Ectodermal cell (in vitro differentiated cells): ENCODE data around the gene SLC9A5.

ENCODE experiments used
- H3K27ac ChIP-seq: 2 replicates; pipeline ENCODE4 v1.7.0; 2013; ENCODE audit warnings: mild to moderate bottlenecking, low read depth, low read length; ENCODE audit not compliant: insufficient read depth, poor library complexity, severe bottlenecking
- H3K27me3 ChIP-seq: 2 replicates; pipeline ENCODE4 v1.7.0; 2013; ENCODE audit warnings: mild to moderate bottlenecking, low read length; ENCODE audit not compliant: insufficient read depth, control insufficient read depth, poor library complexity, severe bottlenecking
- H3K36me3 ChIP-seq: one replicate; pipeline ENCODE4 v1.7.0; 2013; ENCODE audit warnings: low read length; ENCODE audit not compliant: control insufficient read depth, insufficient read depth
- H3K4me1 ChIP-seq: one replicate; pipeline ENCODE4 v1.7.0; 2013; ENCODE audit warnings: low read length; ENCODE audit not compliant: control insufficient read depth, insufficient read depth
- H3K4me3 ChIP-seq: 2 replicates; pipeline ENCODE4 v1.7.0; 2013; ENCODE audit warnings: low read depth, low read length, control low read depth; ENCODE audit not compliant: insufficient read depth
- H3K9me3 ChIP-seq: 2 replicates; pipeline ENCODE4 v1.7.0; 2013; ENCODE audit warnings: mild to moderate bottlenecking, low read length, moderate library complexity; ENCODE audit not compliant: control insufficient read depth
- WGBS, 2 experiments: methylation state at CpG; one replicate each; pipeline ENCODE4 v1.1.7; 2013; ENCODE audit warnings: missing lambda C conversion rate in 2 of 2; 5-methylcytosine and 5-hydroxymethylcytosine counted together

SLC9A5 gene

DNA sequence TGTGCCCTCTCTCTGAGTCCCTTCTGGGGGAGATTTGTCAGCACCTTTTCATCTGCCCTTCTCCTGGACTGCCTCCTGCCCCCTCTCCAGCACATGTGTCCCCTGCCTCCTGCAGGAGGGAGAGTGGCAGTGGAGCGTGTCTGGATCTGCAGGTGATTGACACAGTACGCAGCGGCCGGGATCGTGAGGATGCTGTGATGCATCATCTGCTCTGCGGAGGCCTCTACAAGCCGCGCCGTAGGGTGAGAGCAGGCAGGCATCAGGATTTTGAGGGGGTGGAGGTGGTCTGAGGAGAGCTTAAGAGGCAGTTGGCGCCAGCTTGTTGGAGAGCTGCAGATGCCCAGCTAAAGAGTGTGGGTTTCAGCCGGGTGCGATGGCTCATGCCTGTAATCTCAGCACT, 10.9 kb downstream of the SLC9A5 start:
- no peaks in the 10 kb centered on the region for H3K27me3 ChIP-seq
- no peak overlapping the region for H3K27ac ChIP-seq
- no peak overlapping the region for H3K4me3 ChIP-seq
- H3K9me3 ChIP-seq = no peaks in the 10 kb centered on the region
- H3K36me3 ChIP-seq = no peaks in the 10 kb centered on the region
- no peaks in the 10 kb centered on the region for H3K4me1 ChIP-seq
- 93 to 95% methylated on average over 12 of the region's 12 CpGs for WGBS, 2 experiments

DNA sequence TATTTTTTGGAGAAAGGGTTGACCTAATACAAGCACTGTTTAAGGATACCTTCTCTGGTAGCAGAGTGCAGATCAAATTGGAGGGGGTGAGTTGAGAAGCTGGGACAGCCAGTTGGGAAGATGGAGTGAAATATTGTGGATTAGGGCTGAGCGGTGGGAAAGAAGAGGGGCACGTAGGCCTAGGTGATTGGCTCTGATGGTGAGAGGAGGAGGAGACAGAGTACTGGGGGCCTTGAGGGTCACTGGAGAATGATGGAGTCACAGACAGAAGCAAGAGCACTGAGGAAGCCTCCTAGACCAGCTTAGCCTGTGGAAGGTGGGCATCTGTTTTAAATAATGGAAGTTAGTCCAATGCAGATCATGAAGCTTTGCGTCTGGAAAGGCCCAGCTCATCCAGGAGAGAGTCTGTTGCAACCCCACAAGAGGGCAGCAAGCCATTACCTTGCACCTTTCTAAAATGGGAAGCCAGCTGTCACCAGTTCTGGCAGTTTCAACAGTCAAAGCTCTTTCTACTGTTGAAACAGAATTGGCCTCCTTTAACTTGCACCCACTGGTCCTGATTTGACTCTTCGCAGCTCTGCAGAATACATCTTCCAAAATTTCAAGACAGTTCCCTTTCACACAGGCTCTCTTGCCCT, 11.8 kb downstream of the SLC9A5 start:
- no peaks in the 10 kb centered on the region for H3K36me3 ChIP-seq
- H3K27ac ChIP-seq = no peak overlapping the region

DNA sequence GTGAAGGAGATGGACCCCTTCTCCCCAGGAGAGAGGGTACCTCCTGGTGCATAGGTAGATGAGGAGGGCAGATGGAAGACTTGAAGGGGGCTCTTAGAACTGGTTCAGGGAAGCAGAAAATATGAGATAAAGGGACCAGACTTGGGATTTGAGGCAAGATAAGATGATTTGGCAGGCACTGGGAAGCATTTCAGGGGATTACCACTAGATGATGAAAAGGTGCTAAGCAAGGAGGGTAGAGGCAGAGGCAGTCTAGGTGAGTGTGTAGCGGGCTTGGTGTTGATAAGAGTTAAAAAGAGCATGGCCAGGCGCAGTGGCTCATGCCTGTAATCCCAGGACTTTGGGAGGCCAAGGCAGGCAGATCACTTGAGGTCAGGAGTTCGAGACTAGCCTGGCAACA, 14.4 kb downstream of the SLC9A5 start:
- Histone ChIP-seq H3K27me3 (no peaks in the 10 kb centered on the region), H3K4me1 (no peaks in the 10 kb centered on the region), H3K9me3 (no peaks in the 10 kb centered on the region), H3K4me3 (no peak overlapping the region), H3K36me3 (no peaks in the 10 kb centered on the region), H3K27ac (no peak overlapping the region)
- 89 to 91% methylated on average over 3 of the region's 3 CpGs for WGBS, 2 experiments

More for the DNA sequence above, 11.8 kb downstream of the SLC9A5 start:
- H3K4me1 ChIP-seq = no peaks in the 10 kb centered on the region
- 74 to 78% methylated on average over 4 of the region's 4 CpGs for whole genome bisulfite sequencing, 2 experiments
- no peaks in the 10 kb centered on the region for H3K27me3 ChIP-seq
- no peak overlapping the region for H3K4me3 ChIP-seq
- no peaks in the 10 kb centered on the region for H3K9me3 ChIP-seq

DNA sequence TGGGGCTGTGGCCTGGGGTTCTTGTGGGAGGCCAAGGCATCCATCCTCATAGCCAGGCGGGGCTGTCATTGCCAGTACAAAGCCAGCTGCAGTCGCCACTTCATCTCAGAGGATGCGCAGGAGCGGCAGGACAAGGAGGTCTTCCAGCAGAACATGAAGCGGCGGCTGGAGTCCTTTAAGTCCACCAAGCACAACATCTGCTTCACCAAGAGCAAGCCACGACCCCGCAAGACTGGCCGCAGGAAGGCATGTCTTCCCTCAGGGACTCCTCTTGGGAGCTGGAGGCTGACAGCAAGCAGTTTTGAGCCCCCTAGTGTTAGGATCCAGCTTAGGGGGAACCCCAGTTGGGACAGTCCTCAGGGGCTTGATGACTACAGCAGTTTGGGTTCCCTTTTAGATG, 15.5 kb downstream of the SLC9A5 start:
- Histone ChIP-seq H3K27me3 (no peaks in the 10 kb centered on the region), H3K9me3 (no peaks in the 10 kb centered on the region), H3K4me3 (no peak overlapping the region), H3K36me3 (no peaks in the 10 kb centered on the region), H3K27ac (no peak overlapping the region), H3K4me1 (no peaks in the 10 kb centered on the region)
- WGBS, 2 experiments = 88 to 90% methylated on average over 9 of the region's 9 CpGs

DNA sequence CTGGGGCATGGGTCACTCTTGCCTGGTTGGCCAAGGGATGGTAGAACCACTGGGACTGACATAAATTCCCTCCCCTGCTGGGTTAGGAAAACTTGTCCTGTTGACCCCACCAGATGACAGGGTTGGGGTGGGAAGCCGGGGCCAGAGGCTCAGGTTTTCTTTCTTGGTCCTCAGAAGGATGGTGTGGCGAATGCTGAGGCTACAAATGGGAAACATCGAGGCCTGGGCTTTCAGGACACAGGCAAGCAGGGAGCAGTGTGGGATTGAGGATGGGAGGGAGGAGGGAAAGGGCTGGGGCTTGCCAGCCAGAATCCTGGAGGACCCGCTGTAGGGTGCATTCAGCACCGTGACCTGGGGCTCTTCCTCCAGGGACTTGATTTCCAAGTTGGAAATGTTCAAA, 16.1 kb downstream of the SLC9A5 start:
- no peaks in the 10 kb centered on the region for H3K4me1 ChIP-seq
- no peak overlapping the region for H3K4me3 ChIP-seq
- WGBS, 2 experiments = 93 to 96% methylated on average over 5 of the region's 5 CpGs
- H3K27me3 ChIP-seq = no peaks in the 10 kb centered on the region
- no peaks in the 10 kb centered on the region for H3K36me3 ChIP-seq
- no peak overlapping the region for H3K27ac ChIP-seq
- no peaks in the 10 kb centered on the region for H3K9me3 ChIP-seq

DNA sequence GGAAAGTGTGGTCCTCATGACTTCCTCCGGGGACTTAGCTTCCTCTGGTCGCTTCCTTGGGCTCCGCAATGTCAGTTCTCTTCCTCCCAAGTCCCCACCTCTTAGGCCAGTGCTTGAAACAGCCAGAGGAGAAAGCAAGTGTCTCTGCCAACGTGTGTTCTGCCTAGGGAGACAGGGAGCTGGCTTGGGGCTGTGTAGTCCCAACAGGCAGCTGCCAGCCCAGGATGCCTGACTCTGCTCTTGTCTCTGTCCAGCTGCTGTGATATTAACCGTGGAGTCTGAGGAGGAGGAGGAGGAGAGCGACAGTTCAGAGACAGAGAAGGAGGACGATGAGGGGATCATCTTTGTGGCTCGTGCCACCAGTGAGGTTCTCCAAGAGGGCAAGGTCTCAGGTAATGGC, 17.1 kb downstream of the SLC9A5 start:
- Histone ChIP-seq H3K27ac (no peak overlapping the region), H3K27me3 (no peaks in the 10 kb centered on the region), H3K4me3 (no peak overlapping the region), H3K4me1 (no peaks in the 10 kb centered on the region), H3K36me3 (no peaks in the 10 kb centered on the region), H3K9me3 (no peaks in the 10 kb centered on the region)
- WGBS, 2 experiments = 85 to 86% methylated on average over 8 of the region's 8 CpGs

DNA sequence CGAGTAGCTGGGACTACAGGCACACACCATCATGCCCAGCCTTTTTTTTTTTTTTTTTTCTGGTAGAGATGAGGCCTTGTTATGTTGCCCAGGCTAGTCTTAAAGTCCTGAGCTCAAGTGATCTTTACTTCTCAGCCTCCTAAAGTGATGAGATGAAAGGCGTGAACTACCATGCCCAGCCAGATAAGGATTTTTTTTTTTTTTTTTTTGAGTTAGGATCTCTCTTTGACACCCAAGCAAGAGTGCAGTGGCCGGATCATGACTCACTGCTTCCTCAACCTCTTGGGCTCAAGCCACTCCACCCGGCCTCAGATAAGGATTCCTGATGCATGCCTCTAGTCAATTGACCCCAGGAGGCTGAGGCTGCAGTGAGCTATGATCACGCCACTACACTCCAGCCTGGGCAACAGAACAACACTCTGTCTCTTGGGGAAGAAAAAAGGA, 19.4 kb downstream of the SLC9A5 start:
- WGBS, 2 experiments = 82 to 87% methylated on average over 5 of the region's 5 CpGs
- Histone ChIP-seq H3K9me3 (no peaks in the 10 kb centered on the region), H3K27ac (no peak overlapping the region), H3K36me3 (no peaks in the 10 kb centered on the region), H3K4me1 (no peaks in the 10 kb centered on the region), H3K27me3 (no peaks in the 10 kb centered on the region), H3K4me3 (no peak overlapping the region)

DNA sequence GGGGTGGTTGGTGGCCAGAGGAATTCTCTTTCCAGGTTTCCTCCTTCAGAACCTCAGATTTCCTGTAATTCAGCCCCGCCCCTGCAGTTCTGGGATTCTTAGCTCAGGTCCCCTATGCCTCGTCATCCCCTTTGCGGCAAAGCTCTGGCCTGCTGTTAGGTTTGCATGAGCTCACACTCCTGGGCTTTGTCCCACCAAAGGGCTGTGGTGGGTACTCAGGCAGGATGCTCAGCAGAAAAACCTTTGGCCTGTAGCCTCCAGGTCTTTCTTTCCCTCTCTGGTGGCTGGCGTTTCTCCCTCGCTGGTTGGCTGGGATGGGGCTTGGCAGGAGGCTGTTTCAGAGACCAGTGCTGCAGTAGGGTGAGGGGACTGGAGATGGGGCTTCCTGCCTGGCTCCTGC, 21.0 kb downstream of the SLC9A5 start:
- H3K4me3 ChIP-seq = no peak overlapping the region
- no peaks in the 10 kb centered on the region for H3K4me1 ChIP-seq
- no peaks in the 10 kb centered on the region for H3K9me3 ChIP-seq
- H3K27ac ChIP-seq = no peak overlapping the region
- H3K36me3 ChIP-seq = no peaks in the 10 kb centered on the region
- WGBS, 2 experiments = 60 to 65% methylated on average over 3 to 5 of the region's 5 CpGs
- no peaks in the 10 kb centered on the region for H3K27me3 ChIP-seq

DNA sequence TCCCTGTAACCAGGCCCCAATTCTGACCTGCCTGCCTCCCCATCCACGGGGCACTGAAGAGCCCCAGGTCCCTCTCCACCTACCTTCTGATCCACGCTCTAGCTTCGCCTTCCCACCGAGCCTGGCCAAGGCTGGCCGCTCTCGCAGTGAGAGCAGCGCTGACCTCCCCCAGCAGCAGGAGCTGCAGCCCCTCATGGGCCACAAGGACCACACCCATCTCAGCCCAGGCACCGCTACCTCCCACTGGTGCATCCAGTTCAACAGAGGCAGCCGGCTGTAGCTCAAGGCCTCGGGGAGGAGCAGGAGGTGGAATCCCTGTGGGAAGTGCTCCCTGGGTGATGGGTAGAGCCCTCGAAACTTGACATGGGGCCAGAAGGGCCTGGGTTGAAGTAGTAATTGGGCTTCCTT, 22.2 kb downstream of the SLC9A5 start:
- no peaks in the 10 kb centered on the region for H3K4me1 ChIP-seq
- no peaks in the 10 kb centered on the region for H3K27me3 ChIP-seq
- no peak overlapping the region for H3K4me3 ChIP-seq
- H3K36me3 ChIP-seq = no peaks in the 10 kb centered on the region
- no peaks in the 10 kb centered on the region for H3K9me3 ChIP-seq
- 89 to 92% methylated on average over 11 of the region's 11 CpGs for WGBS, 2 experiments
- no peak overlapping the region for H3K27ac ChIP-seq

DNA sequence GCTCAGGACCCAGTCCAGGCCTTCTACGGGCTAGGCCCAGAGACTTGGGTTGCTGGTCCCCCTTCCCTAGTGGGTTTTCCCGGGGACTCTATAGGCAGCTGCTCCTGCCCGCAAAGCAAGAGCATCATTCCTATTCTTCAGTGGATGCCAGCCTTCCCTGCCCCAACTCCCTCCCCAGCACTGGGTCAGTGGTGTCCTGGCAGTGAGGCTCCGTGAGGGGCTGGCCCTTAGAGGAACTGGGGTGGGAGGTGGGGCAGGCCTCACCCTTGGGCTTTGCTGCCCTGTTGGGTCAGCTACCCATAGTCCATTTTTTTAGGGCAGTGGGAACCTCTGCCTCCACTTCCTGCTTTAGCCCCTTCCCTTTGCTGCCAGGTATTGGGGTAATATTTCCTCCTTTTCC, 22.7 kb downstream of the SLC9A5 start:
- Histone ChIP-seq H3K9me3 (no peaks in the 10 kb centered on the region), H3K36me3 (no peaks in the 10 kb centered on the region), H3K4me3 (no peak overlapping the region), H3K27me3 (no peaks in the 10 kb centered on the region), H3K4me1 (no peaks in the 10 kb centered on the region), H3K27ac (no peak overlapping the region)
- 85 to 93% methylated on average over 4 of the region's 4 CpGs for WGBS, 2 experiments

DNA sequence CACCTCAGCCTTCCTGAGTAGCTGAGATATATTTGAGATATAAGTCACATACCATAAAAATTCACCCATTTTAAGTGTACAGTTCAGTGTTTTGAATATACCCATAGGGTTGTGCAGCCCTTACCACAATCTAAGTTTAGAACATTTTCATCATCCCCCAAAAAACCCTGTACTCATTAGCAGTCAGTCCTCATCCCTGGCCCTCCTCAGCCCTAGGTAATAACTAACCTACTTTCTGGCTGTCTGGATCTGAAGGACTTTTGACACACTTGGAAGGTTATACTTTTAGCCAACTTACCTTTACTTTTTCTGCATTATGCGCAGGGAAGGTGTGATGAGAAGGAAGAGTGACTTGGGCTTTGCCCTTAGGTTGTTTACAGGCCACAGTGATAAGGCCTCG, 26.5 kb downstream of the SLC9A5 start:
- WGBS, 2 experiments = 100% methylated on average over 2 of the region's 2 CpGs
- no peak overlapping the region for H3K27ac ChIP-seq
- H3K4me1 ChIP-seq = no peaks in the 10 kb centered on the region
- peaks cover 21% of the 10 kb centered on the region for H3K27me3 ChIP-seq
- no peak overlapping the region for H3K4me3 ChIP-seq
- H3K9me3 ChIP-seq = no peaks in the 10 kb centered on the region
- H3K36me3 ChIP-seq = no peaks in the 10 kb centered on the region
